PC-3 (cell line): ENCODE data around the gene PCBP3.

ENCODE experiments used
- EZH2 ChIP-seq: fragments of 300-600 bp; sonication (generic); IDR thresholded peaks from one replicate; pipeline ENCODE4 v1.6.1; 2017; ENCODE audit warnings: antibody characterized with exemption, mild to moderate bottlenecking, low read length; ENCODE audit not compliant: unreplicated experiment
- EZH2phosphoT487 ChIP-seq: fragments of 300-600 bp; sonication (generic); IDR thresholded peaks from 2 replicates; pipeline ENCODE4 v1.6.1; 2018; ENCODE audit warnings: mild to moderate bottlenecking, antibody characterized with exemption, low read length, borderline replicate concordance
- TF ChIP-seq, protein P1 (sequence below): fragments of 300-600 bp; sonication (generic); conservative IDR thresholded peaks from 2 replicates; pipeline ENCODE4 v1.5.1; 2017; ENCODE audit warnings: antibody characterized with exemption, low read depth, mild to moderate bottlenecking, low read length

DNA sequence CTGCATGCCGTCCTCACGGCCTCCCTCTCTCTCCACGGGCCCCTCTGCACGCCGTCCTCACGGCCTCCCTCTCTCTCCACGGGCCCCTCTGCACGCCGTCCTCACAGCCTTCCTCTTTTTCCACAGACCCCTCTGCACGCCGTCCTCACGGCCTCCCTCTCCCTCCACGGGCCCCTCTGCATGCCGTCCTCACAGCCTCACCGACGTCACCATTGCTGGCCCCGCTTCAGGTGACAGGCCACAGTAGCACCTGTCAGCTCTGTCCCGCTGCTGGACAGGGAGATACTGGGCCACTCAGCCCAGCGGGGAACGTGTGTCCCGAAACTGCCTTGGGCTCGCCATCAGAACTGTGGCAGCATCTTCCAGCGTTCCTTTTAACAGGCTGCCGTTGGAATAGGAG, 255.3 kb downstream of the PCBP3 start:
- TF ChIP-seq, protein P1, sequence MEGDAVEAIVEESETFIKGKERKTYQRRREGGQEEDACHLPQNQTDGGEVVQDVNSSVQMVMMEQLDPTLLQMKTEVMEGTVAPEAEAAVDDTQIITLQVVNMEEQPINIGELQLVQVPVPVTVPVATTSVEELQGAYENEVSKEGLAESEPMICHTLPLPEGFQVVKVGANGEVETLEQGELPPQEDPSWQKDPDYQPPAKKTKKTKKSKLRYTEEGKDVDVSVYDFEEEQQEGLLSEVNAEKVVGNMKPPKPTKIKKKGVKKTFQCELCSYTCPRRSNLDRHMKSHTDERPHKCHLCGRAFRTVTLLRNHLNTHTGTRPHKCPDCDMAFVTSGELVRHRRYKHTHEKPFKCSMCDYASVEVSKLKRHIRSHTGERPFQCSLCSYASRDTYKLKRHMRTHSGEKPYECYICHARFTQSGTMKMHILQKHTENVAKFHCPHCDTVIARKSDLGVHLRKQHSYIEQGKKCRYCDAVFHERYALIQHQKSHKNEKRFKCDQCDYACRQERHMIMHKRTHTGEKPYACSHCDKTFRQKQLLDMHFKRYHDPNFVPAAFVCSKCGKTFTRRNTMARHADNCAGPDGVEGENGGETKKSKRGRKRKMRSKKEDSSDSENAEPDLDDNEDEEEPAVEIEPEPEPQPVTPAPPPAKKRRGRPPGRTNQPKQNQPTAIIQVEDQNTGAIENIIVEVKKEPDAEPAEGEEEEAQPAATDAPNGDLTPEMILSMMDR: no peak
- TF ChIP-seq EZH2 (no peak), EZH2phosphoT487 (no peak)
